ENCODE measurements around the gene KAT2B. TPM values are rescaled to one million over a fixed set of nuclear protein-coding genes. Genes with fewer than 3 reads are reported as not detected.

KAT2B gene
- total and polyA plus RNA-seq, 2 of the 8 experiments (the other 6 are each of a cell fraction or from before 2014, with no cell fraction given), result 0.24 to 0.91 TPM

- Histone ChIP-seq H3K9me3 (ENCODE audit: insufficient read depth in 2 of 2, low read depth in 1 of 2, low read length in 1 of 2) (no peaks in the 10 kb centered on the region), H3K4me1 (replicated peaks in 1 of 4; ENCODE audit: control insufficient read depth in 3 of 4, insufficient read depth in 4 of 4, low read length in 3 of 4) (no peaks in the 10 kb centered on the region), H3K4me3 (ENCODE audit: extremely low read depth in 1 of 4, insufficient read depth in 2 of 4, low read depth in 3 of 4, low read length in 4 of 4) (no peak overlapping the region), H3K23me2 (ENCODE audit: low read depth, low read length) (no peaks in the 10 kb centered on the region), H3K4me2 (ENCODE audit: insufficient read depth in 1 of 2, low read depth in 2 of 2, low read length in 2 of 2) (no peak overlapping the region), H3K79me1 (ENCODE audit: low read depth, low read length) (no peaks in the 10 kb centered on the region), H3K9ac (replicated peaks in 1 of 4; ENCODE audit: extremely low read depth in 1 of 4, low read depth in 3 of 4, low read length in 3 of 4) (no peak overlapping the region), H2AFZ (ENCODE audit: low read length) (no peak overlapping the region), H3K79me2 (ENCODE audit: control insufficient read depth in 1 of 2, insufficient read depth in 2 of 2, low read length in 2 of 2) (no peaks in the 10 kb centered on the region), H3K36me3 (ENCODE audit: control insufficient read depth in 2 of 4, insufficient read depth in 4 of 4, low read length in 3 of 4) (no peaks in the 10 kb centered on the region), H2BK120ac (replicated peaks; ENCODE audit: low read depth, low read length) (no peak overlapping the region), H2BK15ac (ENCODE audit: low read length) (no peak overlapping the region), H4K20me1 (replicated peaks in 1 of 2; ENCODE audit: control insufficient read depth in 1 of 2, insufficient read depth in 2 of 2, low read length in 2 of 2) (no peaks in the 10 kb centered on the region), H3K56ac (replicated peaks; ENCODE audit: insufficient read length, low read depth, low read length) (no peak overlapping the region), H2BK5ac (ENCODE audit: low read depth, low read length) (no peak overlapping the region), H2BK20ac (ENCODE audit: low read length) (no peak overlapping the region), H4K8ac (ENCODE audit: extremely low read depth, insufficient read depth, low read length) (no peak overlapping the region), H3K14ac (ENCODE audit: insufficient read length) (no peak overlapping the region), H3K4ac (replicated peaks; ENCODE audit: insufficient read length, low read depth, low read length) (no peak overlapping the region), H3K27ac (ENCODE audit: low read depth, low read length) (no peak overlapping the region), H3K23ac (ENCODE audit: insufficient read length) (no peak overlapping the region), H2BK12ac (ENCODE audit: low read depth, low read length) (no peak overlapping the region), H4K91ac (replicated peaks; ENCODE audit: insufficient read length, low read length) (no peak overlapping the region), H3K27me3 (replicated peaks in 1 of 4; ENCODE audit: control insufficient read depth in 3 of 4, extremely low read depth in 1 of 4, insufficient read depth in 3 of 4, low read length in 3 of 4) (no peaks in the 10 kb centered on the region), H4K5ac (ENCODE audit: insufficient read length, low read depth, low read length) (no peak overlapping the region), H3K18ac (ENCODE audit: extremely low read depth, low read length) (no peak overlapping the region), H2AK5ac (ENCODE audit: low read depth, low read length) (no peak overlapping the region)
- no peak for FAIRE-seq
- TF ChIP-seq FOSL1 (IDR thresholded peaks at IDR 0.05; ENCODE audit: insufficient read depth, low read depth, low read length) (no peak), GABPA (IDR thresholded peaks at IDR 0.05; ENCODE audit: borderline replicate concordance, insufficient read depth, low read length) (no peak), NRF1 (IDR thresholded peaks at IDR 0.05; ENCODE audit: low read depth, low read length) (no peak), RXRA (IDR thresholded peaks at IDR 0.05; ENCODE audit: insufficient read depth, low read depth, low read length) (no peak), SIX5 (IDR thresholded peaks at IDR 0.05; ENCODE audit: low read depth, low read length) (no peak), POU5F1 (IDR thresholded peaks at IDR 0.05; ENCODE audit: low read depth, low read length) (no peak)
- CTCF ChIA-PET (ENCODE audit: partially characterized antibody), result interaction anchor here (1.5 kb wide), 1 partner anchor 24 kb away, joined by 3 read pairs; no protein-coding TSS in a partner anchor
- WGBS, 2 experiments (ENCODE audit: extremely low coverage in 1 of 2, insufficient coverage in 1 of 2, insufficient read length in 1 of 2, insufficient replicate concordance in 2 of 2, low coverage in 1 of 2, low lambda C conversion rate in 2 of 2, missing lambda C conversion rate in 1 of 2), result 79% methylated on average over 1 of the region's 1 CpG; no CpG with 5 or more reads in 1 of the 2 experiments
- no peak for DNase-seq (ENCODE audit: low read depth in 1 of 2, low spot score in 2 of 2)
- POLR2A ChIA-PET (ENCODE audit: partially characterized antibody), result no interaction called here
Observed at GRCh38 chr3:20097015-20097414, 56.8 kb downstream of the KAT2B start.
